Endothelial cell of umbilical vein (primary cell): ENCODE data around the gene LEUTX. TPM values are rescaled to one million over a fixed set of nuclear protein-coding genes. Genes with fewer than 3 reads are reported as not detected.

Experiments
- BruUV-seq: library from RNA; stranded (reverse); fragments of 400-500 nt; replicated peaks from 2 replicates; lab custom pipeline; 2021; lab: Mats Ljungman, UMichigan
- CTCF ChIA-PET: fragments of 300-600, 350-600 bp; sonication (Branson Sonifier 250); formaldehyde crosslinking; loops from one replicate; lab custom pipeline; 2021; ENCODE audit warnings: antibody characterized with exemption, inconsistent platforms; lab: Charles Lee
- POLR2A ChIA-PET: fragments of 300-600, 350-600 bp; sonication (Branson Sonifier 250); formaldehyde crosslinking; loops from one replicate; lab custom pipeline; 2021; ENCODE audit warnings: antibody characterized with exemption, inconsistent platforms; lab: Charles Lee
- DNase-seq: peaks from one replicate; pipeline ENCODE4 v3.0.0-alpha.2; 2011; ENCODE audit warnings: low read depth, low spot score
- FAIRE-seq: peaks from 2 replicates; lab custom pipeline; 2011; peaks lifted over from hg19 to GRCh38; lab: Jason Lieb, UNC
- H2AFZ ChIP-seq: 2 replicates; pipeline ENCODE4 v1.6.0; 2012; ENCODE audit warnings: low read depth, low read length, control low read depth, inconsistent platforms
- H3K27ac ChIP-seq: 2 replicates; pipeline ENCODE4 v1.5.1; 2011; ENCODE audit warnings: low read depth, mild to moderate bottlenecking, control low read depth, low read length, moderate library complexity; ENCODE audit not compliant: insufficient read depth
- H3K27me3 ChIP-seq, 2 experiments: 2 replicates each; pipeline versions ENCODE4 v1.6.0 to v1.6.1; 2011; ENCODE audit warnings: low read length in 2 of 2, mixed read lengths in 1 of 2; ENCODE audit not compliant: control insufficient read depth in 2 of 2, insufficient read depth in 2 of 2
- H3K36me3 ChIP-seq, 2 experiments: 2 replicates in 1 of 2; 3 replicates in 1 of 2; pipeline ENCODE4 v1.5.1; 2011; ENCODE audit warnings: low read length in 2 of 2, mild to moderate bottlenecking in 1 of 2, moderate library complexity in 1 of 2; ENCODE audit not compliant: control insufficient read depth in 2 of 2, insufficient read depth in 2 of 2; ENCODE audit errors: extremely low read depth in 1 of 2
- H3K4me1 ChIP-seq: 3 replicates; pipeline ENCODE4 v1.5.1; 2011; ENCODE audit warnings: mild to moderate bottlenecking, low read length; ENCODE audit not compliant: control insufficient read depth, insufficient read depth; ENCODE audit errors: extremely low read depth
- H3K4me2 ChIP-seq: 2 replicates; pipeline ENCODE4 v1.6.1; 2011; ENCODE audit warnings: low read length, control low read depth, mixed read lengths; ENCODE audit not compliant: insufficient read depth
- H3K4me3 ChIP-seq, 3 experiments: fragments of 200-600 bp in 1 of 3; sonication (generic), shearing (Covaris generic) in 1 of 3; replicated peaks in 1 of 3; 2 replicates each; pipeline ENCODE4 v1.5.1; 2011 to 2016; ENCODE audit warnings: control low read depth in 3 of 3, low read length in 3 of 3, mild to moderate bottlenecking in 2 of 3, inconsistent platforms in 1 of 3, low read depth in 1 of 3, moderate library complexity in 1 of 3; ENCODE audit not compliant: insufficient read depth in 1 of 3
- H3K79me2 ChIP-seq: 2 replicates; pipeline ENCODE4 v1.6.0; 2012; ENCODE audit warnings: low read length, inconsistent platforms; ENCODE audit not compliant: control insufficient read depth, insufficient read depth
- H3K9ac ChIP-seq: replicated peaks from 2 replicates; pipeline ENCODE3; 2011; ENCODE audit warnings: low read length, control low read depth; ENCODE audit not compliant: insufficient read depth; ENCODE audit errors: extremely low read depth
- H3K9me1 ChIP-seq: replicated peaks from 3 replicates; pipeline ENCODE4 v1.6.0; 2011; ENCODE audit warnings: mild to moderate bottlenecking, low read length; ENCODE audit not compliant: control insufficient read depth, insufficient read depth; ENCODE audit errors: extremely low read depth
- H3K9me3 ChIP-seq: replicated peaks from 2 replicates; pipeline ENCODE4 v1.5.1; 2012; ENCODE audit warnings: low read length, inconsistent platforms; ENCODE audit not compliant: control insufficient read depth, insufficient read depth
- H4K20me1 ChIP-seq: replicated peaks from 2 replicates; pipeline ENCODE3; 2011; ENCODE audit warnings: mild to moderate bottlenecking, low read length; ENCODE audit not compliant: control insufficient read depth, insufficient read depth; ENCODE audit errors: extremely low read depth
- EZH2 ChIP-seq: IDR thresholded peaks from 2 replicates; pipeline ENCODE4 v1.6.1; 2012; ENCODE audit warnings: borderline replicate concordance, low read depth, mild to moderate bottlenecking, moderate library complexity, low read length, inconsistent platforms; ENCODE audit not compliant: severe bottlenecking
- GATA2 ChIP-seq: IDR thresholded peaks from 2 replicates; pipeline ENCODE4 v1.7.0; 2011; ENCODE audit warnings: low read depth, mild to moderate bottlenecking, moderate library complexity, mixed read lengths, low read length; ENCODE audit not compliant: insufficient read length, insufficient read depth
- JUN ChIP-seq: IDR thresholded peaks from 2 replicates; pipeline ENCODE4 v1.6.1; 2011; ENCODE audit warnings: borderline replicate concordance, low read depth; ENCODE audit not compliant: insufficient read length, insufficient read depth
- MYC ChIP-seq: IDR thresholded peaks from one replicate; pipeline ENCODE4 v1.6.1; 2011; ENCODE audit warnings: mild to moderate bottlenecking, low read depth, low read length
- dilution Hi-C: fragments of 300-500 bp; cut with MboI; formaldehyde crosslinking; loops from one replicate; pipeline ENCODE4 v1.15.0; 2019; ENCODE audit warnings: low sequenced_read_pairs; ENCODE audit not compliant: extremely low pct_ligation_motif_present
- intact Hi-C: fragments of 100-400 bp; cut with micrococcal nuclease; formaldehyde crosslinking; loops from one replicate; pipeline ENCODE4 v1.10.0; 2022
- polyA plus RNA-seq, 4 experiments: library from polyadenylated mRNA; depleted of rRNA in 3 of 4; stranded (reverse) in 3 of 4; unstranded in 1 of 4; fragments of >200 nt; gene quantifications; 2 replicates each; pipeline versions ENCODE4 v1.2.1 to v1.2.3, GENCODE V29; 2011 to 2012; ENCODE audit warnings: missing spikeins in 1 of 4
- total RNA-seq: library from RNA; stranded (reverse); gene quantifications from 2 replicates; pipeline ENCODE4 v1.2.3, GENCODE V29; 2021
- TF ChIP-seq, protein P1 (sequence below), 2 donors: IDR thresholded peaks; 1 replicate in 1 of 2; 2 replicates in 1 of 2; pipeline ENCODE4 v1.5.1; 2011; ENCODE audit warnings: low read length in 2 of 2, mild to moderate bottlenecking in 2 of 2, moderate library complexity in 2 of 2, control low read depth in 1 of 2, inconsistent platforms in 1 of 2, low read depth in 1 of 2; ENCODE audit not compliant: insufficient read depth in 1 of 2; ENCODE audit errors: extremely low read depth in 1 of 2
- TF ChIP-seq, protein P2 (sequence below): IDR thresholded peaks from 2 replicates; pipeline ENCODE4 v1.6.1; 2011; ENCODE audit not compliant: insufficient read depth, insufficient read length

LEUTX gene
- total and polyA plus RNA-seq, 2 donors (not counting 3 experiments of a cell fraction or from before 2014, with no cell fraction given), result not detected

DNA sequence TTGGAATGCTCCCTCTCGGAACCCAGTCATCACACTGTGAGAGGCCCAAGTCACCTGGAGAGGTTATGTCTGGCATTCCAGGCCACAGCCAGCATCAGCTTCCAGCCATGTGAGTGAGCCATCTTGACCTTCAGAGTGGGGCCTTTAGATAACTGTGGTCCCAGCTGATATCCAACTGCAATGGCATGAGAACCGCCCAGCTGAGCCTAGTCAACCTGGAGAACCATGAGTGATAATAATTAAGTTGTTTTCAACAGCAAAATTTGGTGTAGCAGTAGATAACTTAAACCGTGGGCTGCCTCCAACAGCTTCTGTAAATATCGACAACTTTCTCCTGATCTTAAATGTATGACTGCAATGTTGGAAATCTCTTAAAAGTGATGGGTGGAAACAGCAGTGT is 30.7 kb downstream of the LEUTX start:
- BruUV-seq, result no TSS peak
- H4K20me1 ChIP-seq, result no peaks in the 10 kb centered on the region
- TF ChIP-seq JUN (no peak), EZH2 (no peak), GATA2 (no peak)

DNA sequence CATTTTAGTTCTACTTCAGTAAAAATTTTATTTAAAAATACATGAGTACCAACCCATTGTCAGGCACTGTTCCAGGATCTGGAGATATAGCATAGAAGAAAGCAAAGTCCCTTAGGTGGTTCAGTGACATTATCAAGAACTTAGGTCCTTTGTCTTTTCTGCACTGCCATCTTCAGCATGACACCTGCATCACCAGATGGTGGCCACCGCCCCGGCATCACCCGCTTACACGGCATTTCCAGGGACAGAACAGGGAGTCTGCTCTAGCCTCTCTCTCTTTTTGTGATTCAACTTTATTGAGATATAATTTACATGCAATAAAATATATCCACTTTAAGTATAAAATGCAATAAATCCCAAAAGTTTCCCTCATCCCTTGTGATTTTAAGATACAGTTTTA is 31.8 kb downstream of the LEUTX start:
- ChIA-PET POLR2A (interaction anchor here (0.6 kb wide), 1 partner anchor 23 kb away, joined by 8 read pairs; no protein-coding TSS in a partner anchor), CTCF (no interaction called here)
- Histone ChIP-seq H3K9me3 (no peaks in the 10 kb centered on the region), H3K27me3 (no peaks in the 10 kb centered on the region), H2AFZ (no peak overlapping the region), H3K36me3 (no peaks in the 10 kb centered on the region), H3K9me1 (no peaks in the 10 kb centered on the region), H3K4me1 (no peaks in the 10 kb centered on the region), H3K4me3 (no peak overlapping the region), H3K79me2 (no peaks in the 10 kb centered on the region), H3K27ac (no peak overlapping the region), H3K4me2 (no peak overlapping the region), H4K20me1 (no peaks in the 10 kb centered on the region), H3K9ac (no peak overlapping the region)
- intact Hi-C loops, result no loop called here
- no peak for FAIRE-seq
- no TSS peak for BruUV-seq
- TF ChIP-seq, protein P1, sequence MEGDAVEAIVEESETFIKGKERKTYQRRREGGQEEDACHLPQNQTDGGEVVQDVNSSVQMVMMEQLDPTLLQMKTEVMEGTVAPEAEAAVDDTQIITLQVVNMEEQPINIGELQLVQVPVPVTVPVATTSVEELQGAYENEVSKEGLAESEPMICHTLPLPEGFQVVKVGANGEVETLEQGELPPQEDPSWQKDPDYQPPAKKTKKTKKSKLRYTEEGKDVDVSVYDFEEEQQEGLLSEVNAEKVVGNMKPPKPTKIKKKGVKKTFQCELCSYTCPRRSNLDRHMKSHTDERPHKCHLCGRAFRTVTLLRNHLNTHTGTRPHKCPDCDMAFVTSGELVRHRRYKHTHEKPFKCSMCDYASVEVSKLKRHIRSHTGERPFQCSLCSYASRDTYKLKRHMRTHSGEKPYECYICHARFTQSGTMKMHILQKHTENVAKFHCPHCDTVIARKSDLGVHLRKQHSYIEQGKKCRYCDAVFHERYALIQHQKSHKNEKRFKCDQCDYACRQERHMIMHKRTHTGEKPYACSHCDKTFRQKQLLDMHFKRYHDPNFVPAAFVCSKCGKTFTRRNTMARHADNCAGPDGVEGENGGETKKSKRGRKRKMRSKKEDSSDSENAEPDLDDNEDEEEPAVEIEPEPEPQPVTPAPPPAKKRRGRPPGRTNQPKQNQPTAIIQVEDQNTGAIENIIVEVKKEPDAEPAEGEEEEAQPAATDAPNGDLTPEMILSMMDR (IDR thresholded peaks at IDR 0.05; ENCODE audit: extremely low read depth in 1 of 2, insufficient read depth in 1 of 2, low read depth in 1 of 2, low read length in 2 of 2), result no peak
- TF ChIP-seq GATA2 (no peak), MYC (no peak), EZH2 (no peak)
- TF ChIP-seq, protein P2, sequence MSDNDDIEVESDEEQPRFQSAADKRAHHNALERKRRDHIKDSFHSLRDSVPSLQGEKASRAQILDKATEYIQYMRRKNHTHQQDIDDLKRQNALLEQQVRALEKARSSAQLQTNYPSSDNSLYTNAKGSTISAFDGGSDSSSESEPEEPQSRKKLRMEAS, result no peak
- no peak for DNase-seq
- dilution Hi-C loops, result no loop called here

More for the DNA sequence above, 30.7 kb downstream of the LEUTX start:
- H3K9me3 ChIP-seq, result no peaks in the 10 kb centered on the region
- no peaks in the 10 kb centered on the region for H3K27me3 ChIP-seq
- H3K9ac ChIP-seq, result no peak overlapping the region
- ChIA-PET POLR2A (no interaction called here), CTCF (interaction anchor here (1.0 to 1.9 kb wide), 2 partner anchors 17 to 36 kb away, joined by 3 to 11 read pairs; no protein-coding TSS in a partner anchor)
- no peak overlapping the region for H2AFZ ChIP-seq
- no peak overlapping the region for H3K4me3 ChIP-seq
- intact Hi-C loops (no loop called here), dilution Hi-C loops (no loop called here)
- FAIRE-seq (no peak), DNase-seq (no peak)
- no peak overlapping the region for H3K27ac ChIP-seq
- H3K36me3 ChIP-seq, result no peaks in the 10 kb centered on the region
- H3K79me2 ChIP-seq, result no peaks in the 10 kb centered on the region
- H3K4me2 ChIP-seq, result no peak overlapping the region
- no peaks in the 10 kb centered on the region for H3K4me1 ChIP-seq
- H3K9me1 ChIP-seq, result no peaks in the 10 kb centered on the region
